ENCODE measurements around the gene MYO1E. TPM values are rescaled to one million over a fixed set of nuclear protein-coding genes. Genes with fewer than 3 reads are reported as not detected.

Gene MYO1E
- total and polyA plus RNA-seq, 4 donors, result 20.9 to 84.2 (median 52.4) TPM

DNA sequence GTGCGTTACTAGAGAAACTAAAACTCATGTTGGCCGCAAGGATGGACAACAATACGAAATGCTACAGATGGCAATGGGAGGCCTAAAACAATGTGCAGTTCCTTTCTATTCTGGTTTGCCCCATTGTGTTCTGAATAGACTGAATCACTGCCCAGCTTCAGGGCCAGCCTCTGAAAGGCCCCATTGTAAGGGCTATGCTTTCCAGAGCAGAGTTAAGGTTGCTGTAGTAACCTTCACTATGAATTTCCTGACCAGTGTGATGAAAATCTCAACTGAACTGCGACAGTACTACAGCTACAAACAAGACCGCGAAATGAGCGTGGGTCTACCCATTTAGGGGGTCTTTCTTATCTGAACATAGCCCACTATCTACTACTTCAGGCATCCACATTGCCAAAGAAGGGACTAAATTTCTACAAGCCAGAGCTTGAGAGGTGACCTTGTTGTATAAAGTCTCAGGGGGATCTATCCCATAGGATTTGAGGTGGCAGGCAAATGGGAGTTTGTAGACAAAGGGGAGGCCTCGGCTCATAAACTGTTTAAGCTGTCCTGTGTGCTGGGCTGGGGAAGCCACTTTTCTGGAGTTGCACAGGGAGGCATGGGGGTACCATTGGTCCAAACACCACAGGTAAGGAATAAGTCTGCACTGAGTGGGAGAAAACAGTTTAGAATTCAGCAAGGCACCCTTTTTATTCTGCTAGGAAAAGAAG is 80.1 kb downstream of the MYO1E start:
- WGBS, 2 donors, result 80 to 81% methylated on average over 8 of the region's 8 CpGs
- no peak overlapping the region for H3K4me3 ChIP-seq
- H3K36me3 ChIP-seq (ENCODE audit: control insufficient read depth in 4 of 4, insufficient read depth in 4 of 4, low read length in 4 of 4), result no peaks in the 10 kb centered on the region
- peaks cover 0 to 31% (median 0%) of the 10 kb centered on the region in 5 donors for H3K4me1 ChIP-seq (ENCODE audit: control insufficient read depth in 5 of 5, insufficient read depth in 5 of 5, low read length in 5 of 5)
- H3K9me3 ChIP-seq (ENCODE audit: control insufficient read depth in 4 of 4, insufficient read depth in 3 of 4, low read length in 3 of 4), result peaks cover 0 to 3% (median 0%) of the 10 kb centered on the region in 4 donors
- no peak overlapping the region for H3K9ac ChIP-seq (ENCODE audit: insufficient read depth in 1 of 2, low read length in 2 of 2)
- ATAC-seq (ENCODE audit: insufficient read depth, low FRiP score) (no peak), DNase-seq (peak in 1 of 3 donors; percentile 33)
- no peaks in the 10 kb centered on the region for H3K27me3 ChIP-seq (ENCODE audit: control insufficient read depth in 3 of 3, insufficient read depth in 3 of 3, low read length in 2 of 3)
- TF ChIP-seq, protein P1, sequence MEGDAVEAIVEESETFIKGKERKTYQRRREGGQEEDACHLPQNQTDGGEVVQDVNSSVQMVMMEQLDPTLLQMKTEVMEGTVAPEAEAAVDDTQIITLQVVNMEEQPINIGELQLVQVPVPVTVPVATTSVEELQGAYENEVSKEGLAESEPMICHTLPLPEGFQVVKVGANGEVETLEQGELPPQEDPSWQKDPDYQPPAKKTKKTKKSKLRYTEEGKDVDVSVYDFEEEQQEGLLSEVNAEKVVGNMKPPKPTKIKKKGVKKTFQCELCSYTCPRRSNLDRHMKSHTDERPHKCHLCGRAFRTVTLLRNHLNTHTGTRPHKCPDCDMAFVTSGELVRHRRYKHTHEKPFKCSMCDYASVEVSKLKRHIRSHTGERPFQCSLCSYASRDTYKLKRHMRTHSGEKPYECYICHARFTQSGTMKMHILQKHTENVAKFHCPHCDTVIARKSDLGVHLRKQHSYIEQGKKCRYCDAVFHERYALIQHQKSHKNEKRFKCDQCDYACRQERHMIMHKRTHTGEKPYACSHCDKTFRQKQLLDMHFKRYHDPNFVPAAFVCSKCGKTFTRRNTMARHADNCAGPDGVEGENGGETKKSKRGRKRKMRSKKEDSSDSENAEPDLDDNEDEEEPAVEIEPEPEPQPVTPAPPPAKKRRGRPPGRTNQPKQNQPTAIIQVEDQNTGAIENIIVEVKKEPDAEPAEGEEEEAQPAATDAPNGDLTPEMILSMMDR (IDR thresholded peaks at IDR 0.05; ENCODE audit: control extremely low read depth, extremely low read depth), result no peak
- peak overlapping the region in 1 of 2 donors; percentile 76 for H3K27ac ChIP-seq (ENCODE audit: low read depth in 1 of 2, low read length in 1 of 2)

DNA sequence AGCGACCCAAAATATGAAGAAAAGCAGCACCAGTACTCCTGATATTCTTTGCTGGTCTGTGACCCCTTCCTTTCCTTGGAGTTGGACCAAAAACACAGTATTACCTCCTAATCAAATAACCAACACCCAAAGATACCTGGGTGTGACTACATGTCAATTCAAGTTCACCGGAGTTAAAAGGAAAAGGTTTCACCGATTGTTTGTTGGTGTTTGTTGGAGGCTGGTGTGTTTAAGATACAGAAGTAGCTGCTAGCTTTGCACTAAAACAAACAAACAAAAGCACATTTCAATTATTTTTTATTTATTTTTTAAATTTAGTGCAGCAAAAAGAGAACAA is 81.5 kb downstream of the MYO1E start:
- no peak overlapping the region for H3K9ac ChIP-seq (ENCODE audit: insufficient read depth in 1 of 2, low read length in 2 of 2)
- TF ChIP-seq, protein P1 (IDR thresholded peaks at IDR 0.05; ENCODE audit: control extremely low read depth, extremely low read depth), result no peak
- ATAC-seq (ENCODE audit: insufficient read depth, low FRiP score) (no peak), DNase-seq (no peak)
- no peaks in the 10 kb centered on the region for H3K27me3 ChIP-seq (ENCODE audit: control insufficient read depth in 3 of 3, insufficient read depth in 3 of 3, low read length in 2 of 3)
- no peak overlapping the region for H3K27ac ChIP-seq (ENCODE audit: low read depth in 1 of 2, low read length in 1 of 2)
- no peak overlapping the region for H3K4me3 ChIP-seq
- WGBS, 2 donors, result 83 to 86% methylated on average over 3 of the region's 3 CpGs
- peaks cover 0 to 4% (median 0%) of the 10 kb centered on the region in 4 donors for H3K9me3 ChIP-seq (ENCODE audit: control insufficient read depth in 4 of 4, insufficient read depth in 3 of 4, low read length in 3 of 4)
- H3K4me1 ChIP-seq (ENCODE audit: control insufficient read depth in 5 of 5, insufficient read depth in 5 of 5, low read length in 5 of 5), result peaks cover 0 to 27% (median 0%) of the 10 kb centered on the region in 5 donors
- no peaks in the 10 kb centered on the region for H3K36me3 ChIP-seq (ENCODE audit: control insufficient read depth in 4 of 4, insufficient read depth in 4 of 4, low read length in 4 of 4)

DNA sequence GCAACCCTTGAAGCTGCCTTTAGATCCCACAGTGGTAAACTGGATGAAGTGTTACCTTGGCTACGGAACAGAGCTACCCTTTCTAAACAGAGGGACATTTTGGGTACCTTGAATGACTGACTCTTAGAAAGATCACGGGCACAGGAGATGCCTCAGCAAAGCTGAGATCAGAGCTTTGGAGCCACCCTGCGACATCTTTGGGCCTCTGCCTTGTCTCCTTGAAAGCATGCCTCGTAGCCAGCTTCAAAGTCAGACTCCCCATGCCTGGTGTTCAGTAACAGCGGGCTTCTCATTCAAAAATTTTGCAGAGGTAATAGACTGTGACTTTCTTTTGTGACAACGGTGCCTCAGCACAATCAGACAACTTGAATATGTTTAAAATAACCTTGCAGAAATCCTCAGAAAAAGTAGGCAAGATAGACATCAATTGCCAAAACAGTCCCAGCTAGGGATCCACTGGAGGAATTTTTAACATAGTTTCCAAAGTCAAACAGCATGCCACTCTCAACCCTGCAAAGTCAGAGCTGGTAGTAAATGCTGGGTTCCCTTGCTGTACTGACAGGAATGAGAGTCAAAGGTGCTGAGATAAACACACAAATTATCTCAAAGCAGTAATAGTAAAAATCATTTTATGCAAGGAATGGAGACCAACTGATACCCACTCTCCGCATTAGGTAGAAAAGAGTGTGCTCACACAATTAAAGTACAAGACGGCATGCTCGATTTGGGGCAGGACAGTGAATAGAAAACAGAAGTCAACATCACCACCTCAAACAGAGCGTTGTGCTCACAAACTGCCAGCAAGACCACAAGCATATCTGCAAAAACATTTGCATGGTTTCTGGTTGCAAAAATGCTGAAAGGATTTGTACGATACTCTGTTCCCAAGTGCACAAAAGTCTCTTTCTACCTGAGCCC is 82.1 kb downstream of the MYO1E start:
- Histone ChIP-seq H3K9ac (ENCODE audit: insufficient read depth in 1 of 2, low read length in 2 of 2) (no peak overlapping the region), H3K27me3 (ENCODE audit: control insufficient read depth in 3 of 3, insufficient read depth in 3 of 3, low read length in 2 of 3) (no peaks in the 10 kb centered on the region), H3K27ac (ENCODE audit: low read depth in 1 of 2, low read length in 1 of 2) (no peak overlapping the region), H3K4me1 (ENCODE audit: control insufficient read depth in 5 of 5, insufficient read depth in 5 of 5, low read length in 5 of 5) (peaks cover 0 to 20% (median 0%) of the 10 kb centered on the region in 5 donors), H3K9me3 (ENCODE audit: control insufficient read depth in 4 of 4, insufficient read depth in 3 of 4, low read length in 3 of 4) (peaks cover 0 to 4% (median 0%) of the 10 kb centered on the region in 4 donors), H3K36me3 (ENCODE audit: control insufficient read depth in 4 of 4, insufficient read depth in 4 of 4, low read length in 4 of 4) (no peaks in the 10 kb centered on the region), H3K4me3 (no peak overlapping the region)
- DNase-seq, result no peak
- TF ChIP-seq, protein P1 (IDR thresholded peaks at IDR 0.05; ENCODE audit: control extremely low read depth, extremely low read depth), result no peak
- 83 to 84% methylated on average over 11 of the region's 11 CpGs for WGBS, 2 donors
- ATAC-seq (ENCODE audit: insufficient read depth, low FRiP score), result no peak

Measured in lung (tissue), 12 donors.